SU-DHL-6 (cell line): ENCODE results near the gene MAGEB17.

Source experiments
- EZH2phosphoT487 ChIP-seq: fragments of 200-600 bp; sonication (generic), shearing (Covaris generic); conservative IDR thresholded peaks from 2 replicates; pipeline ENCODE4 v1.6.1; 2018; ENCODE audit warnings: mild to moderate bottlenecking, antibody characterized with exemption, low read length, moderate library complexity, mixed read lengths
- TF ChIP-seq, protein P1 (sequence below): fragments of 200-600 bp; sonication (generic); IDR thresholded peaks from one replicate; pipeline ENCODE4 v1.5.1; 2017; ENCODE audit warnings: antibody characterized with exemption, mild to moderate bottlenecking, low read length, moderate library complexity; ENCODE audit not compliant: insufficient read depth, poor library complexity, severe bottlenecking

GRCh38 chrX:16120431-16120830 lies 46.9 kb upstream of the MAGEB17 start:
- TF ChIP-seq, protein P1, sequence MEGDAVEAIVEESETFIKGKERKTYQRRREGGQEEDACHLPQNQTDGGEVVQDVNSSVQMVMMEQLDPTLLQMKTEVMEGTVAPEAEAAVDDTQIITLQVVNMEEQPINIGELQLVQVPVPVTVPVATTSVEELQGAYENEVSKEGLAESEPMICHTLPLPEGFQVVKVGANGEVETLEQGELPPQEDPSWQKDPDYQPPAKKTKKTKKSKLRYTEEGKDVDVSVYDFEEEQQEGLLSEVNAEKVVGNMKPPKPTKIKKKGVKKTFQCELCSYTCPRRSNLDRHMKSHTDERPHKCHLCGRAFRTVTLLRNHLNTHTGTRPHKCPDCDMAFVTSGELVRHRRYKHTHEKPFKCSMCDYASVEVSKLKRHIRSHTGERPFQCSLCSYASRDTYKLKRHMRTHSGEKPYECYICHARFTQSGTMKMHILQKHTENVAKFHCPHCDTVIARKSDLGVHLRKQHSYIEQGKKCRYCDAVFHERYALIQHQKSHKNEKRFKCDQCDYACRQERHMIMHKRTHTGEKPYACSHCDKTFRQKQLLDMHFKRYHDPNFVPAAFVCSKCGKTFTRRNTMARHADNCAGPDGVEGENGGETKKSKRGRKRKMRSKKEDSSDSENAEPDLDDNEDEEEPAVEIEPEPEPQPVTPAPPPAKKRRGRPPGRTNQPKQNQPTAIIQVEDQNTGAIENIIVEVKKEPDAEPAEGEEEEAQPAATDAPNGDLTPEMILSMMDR, result no peak
- no peak for TF ChIP-seq EZH2phosphoT487
